ENCODE measurements around the gene FRYL.
"Not testable (repeated sequence)": the region's sequence is repeated elsewhere in the genome, so short reads cannot be mapped to it uniquely, and the experiment has no call there.

The FRYL gene

GRCh38 chr4:48483006-48483776 is 296.9 kb downstream of the FRYL start, which contains the start of gene SLC10A4:
TSS of gene SLC10A4 (plus strand) at chr4:48483343. CDS start at chr4:48483562, 219 bp downstream.
- FAIRE-seq: no peak

- FAIRE-seq: no peak
These were observed 298.5 kb downstream of the FRYL start for GRCh38 chr4:48481581-48481980.

GRCh38 chr4:48478273-48478672 is 301.8 kb downstream of the FRYL start:
- FAIRE-seq: no peak

- FAIRE-seq: no peak
These were observed 304.3 kb downstream of the FRYL start for GRCh38 chr4:48475770-48476169.

- FAIRE-seq: no peak
These were observed 307.3 kb downstream of the FRYL start for GRCh38 chr4:48472794-48473193.

GRCh38 chr4:48470570-48470969 is 309.5 kb downstream of the FRYL start:
- FAIRE-seq: no peak

GRCh38 chr4:48470137-48470536 is 309.9 kb downstream of the FRYL start:
- no peak for FAIRE-seq

GRCh38 chr4:48467891-48468290 is 312.2 kb downstream of the FRYL start:
- no peak for FAIRE-seq

GRCh38 chr4:48467442-48467841 is 312.6 kb downstream of the FRYL start:
- FAIRE-seq: no peak

- no peak for FAIRE-seq
These were observed 317.7 kb downstream of the FRYL start for GRCh38 chr4:48462363-48462762.

- no peak for FAIRE-seq
These were observed 319.1 kb downstream of the FRYL start for GRCh38 chr4:48461000-48461399.

GRCh38 chr4:48454591-48454990 is 325.5 kb downstream of the FRYL start:
- no peak for FAIRE-seq

GRCh38 chr4:48451656-48452055 is 328.4 kb downstream of the FRYL start:
- FAIRE-seq: not testable (repeated sequence)

GRCh38 chr4:48450740-48451139 is 329.3 kb downstream of the FRYL start:
- FAIRE-seq: no peak

GRCh38 chr4:48449151-48449550 is 330.9 kb downstream of the FRYL start:
- no peak for FAIRE-seq
